ENCODE measurements around the gene ZFYVE28.

DNA sequence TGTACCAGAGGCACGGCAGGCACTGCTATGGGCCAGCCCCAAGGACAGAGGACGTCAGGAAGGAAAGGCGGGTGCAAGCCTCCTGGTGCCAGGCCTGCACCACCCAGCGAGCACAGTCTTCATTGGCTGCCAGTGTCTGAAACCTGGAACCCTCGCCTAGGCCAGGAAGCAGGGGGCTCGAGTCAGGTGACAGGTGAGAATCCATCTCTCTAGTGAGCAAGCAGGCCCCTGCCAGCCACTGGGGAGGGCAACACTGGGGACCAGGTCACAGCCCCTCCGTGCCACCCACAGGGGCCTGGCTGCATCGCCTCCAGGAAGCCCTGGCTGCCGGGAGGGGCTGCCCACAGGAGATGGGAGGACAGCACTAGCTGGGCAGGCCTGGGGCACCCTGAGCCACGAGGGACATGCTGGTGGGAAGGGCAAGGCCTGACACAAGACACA, 169.6 kb downstream of the ZFYVE28 start:
- TF ChIP-seq, protein P1, sequence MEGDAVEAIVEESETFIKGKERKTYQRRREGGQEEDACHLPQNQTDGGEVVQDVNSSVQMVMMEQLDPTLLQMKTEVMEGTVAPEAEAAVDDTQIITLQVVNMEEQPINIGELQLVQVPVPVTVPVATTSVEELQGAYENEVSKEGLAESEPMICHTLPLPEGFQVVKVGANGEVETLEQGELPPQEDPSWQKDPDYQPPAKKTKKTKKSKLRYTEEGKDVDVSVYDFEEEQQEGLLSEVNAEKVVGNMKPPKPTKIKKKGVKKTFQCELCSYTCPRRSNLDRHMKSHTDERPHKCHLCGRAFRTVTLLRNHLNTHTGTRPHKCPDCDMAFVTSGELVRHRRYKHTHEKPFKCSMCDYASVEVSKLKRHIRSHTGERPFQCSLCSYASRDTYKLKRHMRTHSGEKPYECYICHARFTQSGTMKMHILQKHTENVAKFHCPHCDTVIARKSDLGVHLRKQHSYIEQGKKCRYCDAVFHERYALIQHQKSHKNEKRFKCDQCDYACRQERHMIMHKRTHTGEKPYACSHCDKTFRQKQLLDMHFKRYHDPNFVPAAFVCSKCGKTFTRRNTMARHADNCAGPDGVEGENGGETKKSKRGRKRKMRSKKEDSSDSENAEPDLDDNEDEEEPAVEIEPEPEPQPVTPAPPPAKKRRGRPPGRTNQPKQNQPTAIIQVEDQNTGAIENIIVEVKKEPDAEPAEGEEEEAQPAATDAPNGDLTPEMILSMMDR (conservative IDR thresholded peaks at IDR 0.05) = no peak
- no peak for TF ChIP-seq EZH2 (IDR thresholded peaks at IDR 0.05; ENCODE audit: low read depth)
